T47D (cell line): ENCODE results near the gene CSMD2.

Source experiments
- DNase-seq, 2 experiments: peaks; one replicate each; pipeline versions ENCODE4 v3.0.0 to v3.0.0-alpha.2; 2011 to 2012; ENCODE audit warnings: low read depth in 1 of 2, low spot score in 1 of 2
- JUND ChIP-seq: IDR thresholded peaks from 2 replicates; pipeline ENCODE4 v1.6.1; 2012; ENCODE audit warnings: low read depth
- in situ Hi-C: cut with HindIII; loops from 2 replicates; pipeline ENCODE4 v1.10.0; 2016; ENCODE audit warnings: low sequenced_read_pairs, low pct_unique_long_range_greater_than_20kb

CSMD2 gene

GRCh38 chr1:33743221-33743998, 421.6 kb downstream of the CSMD2 start:
- in situ Hi-C loops: no loop called here
- DNase-seq: no peak
- TF ChIP-seq JUND: no peak

GRCh38 chr1:33742663-33743062, 422.4 kb downstream of the CSMD2 start:
- TF ChIP-seq JUND: no peak
- in situ Hi-C loops: no loop called here

GRCh38 chr1:33741749-33742148, 423.3 kb downstream of the CSMD2 start:
- in situ Hi-C loops: no loop called here
- no peak for DNase-seq
- no peak for TF ChIP-seq JUND

More at GRCh38 chr1:33742663-33743062, 422.4 kb downstream of the CSMD2 start:
- DNase-seq: no peak

- no peak for DNase-seq
- no peak for TF ChIP-seq JUND
- in situ Hi-C loops: no loop called here
Measured at GRCh38 chr1:33740040-33740744, 424.8 kb downstream of the CSMD2 start.

- no peak for DNase-seq
- in situ Hi-C loops: no loop called here
- no peak for TF ChIP-seq JUND
Measured at GRCh38 chr1:33738976-33739375, 426.1 kb downstream of the CSMD2 start.

GRCh38 chr1:33738536-33738935, 426.5 kb downstream of the CSMD2 start:
- no peak for TF ChIP-seq JUND
- in situ Hi-C loops: no loop called here
- no peak for DNase-seq

- no peak for TF ChIP-seq JUND
- no peak for DNase-seq
- in situ Hi-C loops: no loop called here
Measured at GRCh38 chr1:33736496-33736895, 428.5 kb downstream of the CSMD2 start.

GRCh38 chr1:33735624-33736023, 429.4 kb downstream of the CSMD2 start:
- peak in 1 of 2 experiments; percentile 10 for DNase-seq
- in situ Hi-C loops: no loop called here
- TF ChIP-seq JUND: no peak

GRCh38 chr1:33727310-33727709, 437.7 kb downstream of the CSMD2 start:
- no peak for DNase-seq
- TF ChIP-seq JUND: no peak
- in situ Hi-C loops: no loop called here

GRCh38 chr1:33726274-33726804, 438.7 kb downstream of the CSMD2 start:
- in situ Hi-C loops: no loop called here
- TF ChIP-seq JUND: no peak
- DNase-seq: no peak

- no peak for TF ChIP-seq JUND
- DNase-seq: no peak
- in situ Hi-C loops: no loop called here
Measured at GRCh38 chr1:33725556-33726160, 439.4 kb downstream of the CSMD2 start.

- in situ Hi-C loops: no loop called here
- TF ChIP-seq JUND: no peak
- DNase-seq: no peak
Measured at GRCh38 chr1:33725037-33725436, 440.0 kb downstream of the CSMD2 start.

GRCh38 chr1:33724348-33724747, 440.7 kb downstream of the CSMD2 start:
- DNase-seq: no peak
- TF ChIP-seq JUND: no peak
- in situ Hi-C loops: no loop called here
